Activated T-cell treated with anti-CD3 and anti-CD28 coated beads, Interleukin-2, amount 50 U/mL, for 1 hour (primary cell): ENCODE measurements around the gene OFD1.

Experiments
- DNase-seq: peaks from one replicate; pipeline ENCODE4 v3.0.0-alpha.2; 2020

OFD1 gene

GRCh38 chrX:13734278-13735172, at the start of gene OFD1, which contains the start of gene TRAPPC2:
Gene OFD1 (plus strand): TSS chrX:13734748. CDS start chrX:13735072, 324 bp downstream.
Gene TRAPPC2 (minus strand): TSS chrX:13734620. CDS start chrX:13719963, 14,657 bp downstream.
- DNase-seq, result peak; percentile 90

GRCh38 chrX:13685126-13685763, 49.3 kb upstream of the OFD1 start:
- DNase-seq, result no peak

- no peak for DNase-seq
These were observed 47.3 kb upstream of the OFD1 start for GRCh38 chrX:13687203-13687602.

GRCh38 chrX:13688384-13688957, 46.1 kb upstream of the OFD1 start:
- DNase-seq, result no peak

- DNase-seq, result peak; percentile 87
These were observed 45.4 kb upstream of the OFD1 start, which contains the start of gene RAB9A for GRCh38 chrX:13688958-13689740. Gene RAB9A (plus strand): TSS chrX:13689128. CDS start chrX:13708747, 19,619 bp downstream.

- DNase-seq, result no peak
These were observed 44.8 kb upstream of the OFD1 start for GRCh38 chrX:13689741-13690211.

GRCh38 chrX:13690836-13691235, 43.7 kb upstream of the OFD1 start:
- DNase-seq, result no peak

GRCh38 chrX:13691841-13692371, 42.6 kb upstream of the OFD1 start:
- DNase-seq, result no peak

- DNase-seq, result no peak
These were observed 41.7 kb upstream of the OFD1 start for GRCh38 chrX:13692771-13693231.

GRCh38 chrX:13693341-13693961, 41.1 kb upstream of the OFD1 start:
- DNase-seq, result no peak

GRCh38 chrX:13694359-13694758, 40.2 kb upstream of the OFD1 start:
- no peak for DNase-seq

- no peak for DNase-seq
These were observed 39.6 kb upstream of the OFD1 start for GRCh38 chrX:13694983-13695382.

GRCh38 chrX:13695601-13696115, 38.9 kb upstream of the OFD1 start:
- no peak for DNase-seq

- DNase-seq, result no peak
These were observed 37.1 kb upstream of the OFD1 start for GRCh38 chrX:13697455-13697854.

GRCh38 chrX:13697976-13698375, 36.6 kb upstream of the OFD1 start:
- DNase-seq, result no peak

- no peak for DNase-seq
These were observed 36.1 kb upstream of the OFD1 start for GRCh38 chrX:13698432-13698831.

GRCh38 chrX:13699183-13699826, 35.2 kb upstream of the OFD1 start:
- DNase-seq, result no peak

- no peak for DNase-seq
These were observed 34.2 kb upstream of the OFD1 start for GRCh38 chrX:13700380-13700779.

GRCh38 chrX:13702111-13702789, 32.3 kb upstream of the OFD1 start:
- DNase-seq, result no peak

GRCh38 chrX:13703135-13703534, 31.4 kb upstream of the OFD1 start:
- no peak for DNase-seq
